H1 (cell line): ENCODE measurements around the gene EYA2. TPM values are rescaled to one million over a fixed set of nuclear protein-coding genes. Genes with fewer than 3 reads are reported as not detected.

Experiments
- CTCF ChIA-PET: fragments of 300-600 bp; sonication (Branson Sonifier 250); formaldehyde crosslinking; loops from one replicate; lab custom pipeline; 2021; ENCODE audit not compliant: partially characterized antibody; lab: Charles Lee
- POLR2A ChIA-PET: fragments of 300-600 bp; sonication (Branson Sonifier 250); formaldehyde crosslinking; loops from one replicate; lab custom pipeline; 2021; ENCODE audit warnings: inconsistent platforms; ENCODE audit not compliant: partially characterized antibody; lab: Charles Lee
- DNase-seq, 2 experiments: peaks; one replicate each; pipeline versions ENCODE4 v3.0.0 to v3.0.0-alpha.2; 2010 to 2022; ENCODE audit warnings: low spot score in 2 of 2, low read depth in 1 of 2, mixed read lengths in 1 of 2
- FAIRE-seq: peaks from 2 replicates; lab custom pipeline; 2011; peaks lifted over from hg19 to GRCh38; lab: Jason Lieb, UNC
- H2AFZ ChIP-seq: 2 replicates; pipeline ENCODE4 v1.8.1; 2012; ENCODE audit warnings: low read length, inconsistent platforms
- H2AK5ac ChIP-seq: 2 replicates; pipeline ENCODE4 v1.6.1; 2013; ENCODE audit warnings: low read depth, low read length
- H2BK120ac ChIP-seq: replicated peaks from 2 replicates; pipeline ENCODE3; 2013; ENCODE audit warnings: low read depth, low read length, inconsistent platforms
- H2BK12ac ChIP-seq: 2 replicates; pipeline ENCODE4 v1.6.1; 2013; ENCODE audit warnings: low read depth, low read length
- H2BK15ac ChIP-seq: 2 replicates; pipeline ENCODE4 v1.6.1; 2013; ENCODE audit warnings: low read length
- H2BK20ac ChIP-seq: 2 replicates; pipeline ENCODE4 v1.6.1; 2013; ENCODE audit warnings: low read length
- H2BK5ac ChIP-seq: 2 replicates; pipeline ENCODE4 v1.6.1; 2013; ENCODE audit warnings: low read depth, low read length
- H3K14ac ChIP-seq: 2 replicates; pipeline ENCODE4 v1.6.1; 2013; ENCODE audit warnings: inconsistent platforms; ENCODE audit not compliant: insufficient read length
- H3K18ac ChIP-seq: 2 replicates; pipeline ENCODE4 v1.6.1; 2013; ENCODE audit warnings: low read length; ENCODE audit errors: extremely low read depth
- H3K23ac ChIP-seq: 2 replicates; pipeline ENCODE4 v1.6.1; 2013; ENCODE audit warnings: inconsistent platforms; ENCODE audit not compliant: insufficient read length
- H3K23me2 ChIP-seq: 2 replicates; pipeline ENCODE4 v1.6.1; 2013; ENCODE audit warnings: low read depth, low read length
- H3K27ac ChIP-seq: 2 replicates; pipeline ENCODE4 v1.6.1; 2011; ENCODE audit warnings: low read depth, low read length, inconsistent platforms
- H3K27me3 ChIP-seq, 4 experiments: replicated peaks in 1 of 4; 1 replicate in 1 of 4; 2 replicates in 3 of 4; pipeline versions ENCODE4 v1.6.1 to v1.8.1; 2011 to 2013; ENCODE audit warnings: low read length in 3 of 4, mild to moderate bottlenecking in 3 of 4, inconsistent platforms in 2 of 4, mixed read lengths in 2 of 4, moderate library complexity in 1 of 4; ENCODE audit not compliant: control insufficient read depth in 3 of 4, insufficient read depth in 3 of 4; ENCODE audit errors: extremely low read depth in 1 of 4
- H3K36me3 ChIP-seq, 4 experiments: 2 replicates each; pipeline versions ENCODE4 v1.6.1 to v1.8.1; 2011 to 2013; ENCODE audit warnings: mild to moderate bottlenecking in 4 of 4, low read length in 3 of 4, moderate library complexity in 2 of 4, control low read depth in 1 of 4, inconsistent platforms in 1 of 4; ENCODE audit not compliant: insufficient read depth in 4 of 4, control insufficient read depth in 2 of 4
- H3K4ac ChIP-seq: replicated peaks from 2 replicates; pipeline ENCODE3; 2013; ENCODE audit warnings: low read length, low read depth, mixed read lengths, inconsistent platforms; ENCODE audit not compliant: insufficient read length
- H3K4me1 ChIP-seq, 4 experiments: replicated peaks in 1 of 4; 1 replicate in 1 of 4; 2 replicates in 3 of 4; pipeline versions ENCODE4 v1.6.1 to v1.8.1; 2011 to 2013; ENCODE audit warnings: low read length in 3 of 4, inconsistent platforms in 2 of 4, mixed read lengths in 1 of 4; ENCODE audit not compliant: insufficient read depth in 4 of 4, control insufficient read depth in 3 of 4
- H3K4me2 ChIP-seq, 2 experiments: 2 replicates each; pipeline versions ENCODE4 v1.6.1 to v1.8.1; 2011 to 2013; ENCODE audit warnings: low read depth in 2 of 2, low read length in 2 of 2, control low read depth in 1 of 2, inconsistent platforms in 1 of 2, mild to moderate bottlenecking in 1 of 2; ENCODE audit not compliant: insufficient read depth in 1 of 2
- H3K4me3 ChIP-seq, 4 experiments: fragments of 200-600, 300-600 bp in 1 of 4; sonication (generic), shearing (Covaris generic), sonication (Bioruptor Twin) in 1 of 4; 2 replicates each; pipeline versions ENCODE4 v1.5.1 to v1.8.1; 2011 to 2016; ENCODE audit warnings: low read length in 4 of 4, low read depth in 3 of 4, control low read depth in 2 of 4, inconsistent platforms in 2 of 4, mild to moderate bottlenecking in 2 of 4, mixed read lengths in 1 of 4, moderate library complexity in 1 of 4; ENCODE audit not compliant: insufficient read depth in 2 of 4; ENCODE audit errors: extremely low read depth in 1 of 4
- H3K56ac ChIP-seq: replicated peaks from 2 replicates; pipeline ENCODE3; 2013; ENCODE audit warnings: low read depth, mild to moderate bottlenecking, mixed read lengths, low read length, inconsistent platforms; ENCODE audit not compliant: insufficient read length
- H3K79me1 ChIP-seq: 2 replicates; pipeline ENCODE4 v1.6.1; 2013; ENCODE audit warnings: low read depth, low read length, control low read depth
- H3K79me2 ChIP-seq, 2 experiments: 2 replicates each; pipeline versions ENCODE4 v1.6.1 to v1.8.1; 2012 to 2013; ENCODE audit warnings: low read length in 2 of 2, mild to moderate bottlenecking in 2 of 2, inconsistent platforms in 1 of 2; ENCODE audit not compliant: insufficient read depth in 2 of 2, control insufficient read depth in 1 of 2
- H3K9ac ChIP-seq, 4 experiments: replicated peaks in 1 of 4; 1 replicate in 1 of 4; 2 replicates in 3 of 4; pipeline versions ENCODE4 v1.6.1 to v1.8.1; 2011 to 2013; ENCODE audit warnings: low read depth in 3 of 4, low read length in 3 of 4, control low read depth in 2 of 4, mild to moderate bottlenecking in 2 of 4, moderate library complexity in 2 of 4, inconsistent platforms in 1 of 4; ENCODE audit errors: extremely low read depth in 1 of 4
- H3K9me3 ChIP-seq, 2 experiments: 2 replicates each; pipeline versions ENCODE4 v1.6.1 to v1.8.1; 2012 to 2013; ENCODE audit warnings: mild to moderate bottlenecking in 2 of 2, moderate library complexity in 2 of 2, control low read depth in 1 of 2, inconsistent platforms in 1 of 2, low read depth in 1 of 2, low read length in 1 of 2, mixed read lengths in 1 of 2; ENCODE audit not compliant: insufficient read depth in 2 of 2
- H4K20me1 ChIP-seq, 2 experiments: replicated peaks in 1 of 2; 2 replicates each; pipeline versions ENCODE3 to v1.8.1; 2011 to 2013; ENCODE audit warnings: inconsistent platforms in 2 of 2, low read length in 2 of 2, mild to moderate bottlenecking in 1 of 2; ENCODE audit not compliant: insufficient read depth in 2 of 2, control insufficient read depth in 1 of 2
- H4K5ac ChIP-seq: 2 replicates; pipeline ENCODE4 v1.6.1; 2013; ENCODE audit warnings: low read length, low read depth, mixed read lengths, inconsistent platforms; ENCODE audit not compliant: insufficient read length
- H4K8ac ChIP-seq: 2 replicates; pipeline ENCODE4 v1.8.0; 2013; ENCODE audit warnings: mild to moderate bottlenecking, moderate library complexity, low read length, inconsistent platforms; ENCODE audit not compliant: insufficient read depth; ENCODE audit errors: extremely low read depth
- H4K91ac ChIP-seq: replicated peaks from 2 replicates; pipeline ENCODE3; 2013; ENCODE audit warnings: low read length, mixed read lengths, inconsistent platforms; ENCODE audit not compliant: insufficient read length
- KDM1A ChIP-seq: fragments of 200-600, 300-600 bp; sonication (generic); IDR thresholded peaks from 2 replicates; pipeline ENCODE4 v1.7.1; 2016; ENCODE audit warnings: mild to moderate bottlenecking, low read length, borderline replicate concordance
- USF2 ChIP-seq: IDR thresholded peaks from 2 replicates; pipeline ENCODE4 v1.6.1; 2011; ENCODE audit warnings: low read length, improper control_type of control experiment
- polyA plus RNA-seq, 7 experiments: library from polyadenylated mRNA; depleted of rRNA in 3 of 7; stranded (reverse) in 5 of 7; unstranded in 2 of 7; fragments of >200 nt in 5 of 7; fragments of 200-250 nt in 2 of 7; gene quantifications; 1 replicate in 5 of 7; 2 replicates in 1 of 7; 4 replicates in 1 of 7; pipeline versions ENCODE4 v1.2.1 to v1.2.3, GENCODE V29; 2011 to 2013; ENCODE audit warnings: missing spikeins in 2 of 7, mixed read lengths in 2 of 7
- total RNA-seq: library from RNA; stranded (reverse); fragmentation: NEBNext Ultra II Directional; extraction: Animal tissue kit (Norgen Biotek cat#: 25700); gene quantifications from 2 replicates; pipeline ENCODE4 v1.2.1, GENCODE V29; 2021

The EYA2 gene
- total and polyA plus RNA-seq, 2 of the 8 experiments (the other 6 are each of a cell fraction or from before 2014, with no cell fraction given) = 1.6 to 1.7 TPM

- H4K20me1 ChIP-seq = peaks cover 0 to 1% of the 10 kb centered on the region in 2 experiments
- peak; percentile 26; the same call in 1 of the 2 replicates for TF ChIP-seq KDM1A
- TF ChIP-seq USF2 = no peak
- TF ChIP-seq, all 59 proteins: peak for 1
- no peak overlapping the region for H3K23ac ChIP-seq
- H3K4me1 ChIP-seq = no peaks in the 10 kb centered on the region
- H2BK120ac ChIP-seq = no peak overlapping the region
- H3K27me3 ChIP-seq = no peaks in the 10 kb centered on the region
- ChIA-PET CTCF (no interaction called here), POLR2A (no interaction called here)
- H3K36me3 ChIP-seq = no peaks in the 10 kb centered on the region
- no peaks in the 10 kb centered on the region for H3K79me2 ChIP-seq
- FAIRE-seq (no peak), DNase-seq (no peak)
- no peak overlapping the region for H3K18ac ChIP-seq
- no peak overlapping the region for H4K8ac ChIP-seq
- no peak overlapping the region for H3K56ac ChIP-seq
- H3K4me2 ChIP-seq = no peak overlapping the region
- no peak overlapping the region for H2BK15ac ChIP-seq
- no peak overlapping the region for H2BK12ac ChIP-seq
- H3K23me2 ChIP-seq = no peaks in the 10 kb centered on the region
- H2AK5ac ChIP-seq = no peak overlapping the region
- H3K4ac ChIP-seq = no peak overlapping the region
- no peaks in the 10 kb centered on the region for H3K79me1 ChIP-seq
- no peak overlapping the region for H3K27ac ChIP-seq
- H2AFZ ChIP-seq = no peak overlapping the region
- no peak overlapping the region for H4K5ac ChIP-seq
- H3K9ac ChIP-seq = no peak overlapping the region
- H2BK5ac ChIP-seq = no peak overlapping the region
- no peak overlapping the region for H2BK20ac ChIP-seq
- no peak overlapping the region for H3K4me3 ChIP-seq
- no peak overlapping the region for H4K91ac ChIP-seq
- no peaks in the 10 kb centered on the region for H3K9me3 ChIP-seq
- H3K14ac ChIP-seq = no peak overlapping the region
Measured at GRCh38 chr20:47009784-47010183, 115.1 kb downstream of the EYA2 start.
